Vagina (tissue), 2 donors: ENCODE data around the gene LYPD1. TPM values are rescaled to one million over a fixed set of nuclear protein-coding genes. Genes with fewer than 3 reads are reported as not detected.
A peak's percentile ranks its signal among the peaks of the same experiment; 100 is the strongest.

Experiments
- DNase-seq, 2 donors: peaks; one replicate each; pipeline ENCODE4 v3.0.0-alpha.2; 2017; ENCODE audit errors: extremely low spot score in 2 of 2
- H3K27ac ChIP-seq: fragments of 200-600 bp; sonication (generic); one replicate; pipeline ENCODE4 v1.5.1; 2019
- H3K27me3 ChIP-seq: fragments of 200-600 bp; sonication (generic); one replicate; pipeline ENCODE4 v1.5.1; 2019
- H3K36me3 ChIP-seq, 2 donors: fragments of 200-600 bp; sonication (generic); one replicate each; pipeline ENCODE4 v1.5.1; 2017 to 2019
- H3K4me1 ChIP-seq: fragments of 200-600 bp; sonication (generic); one replicate; pipeline ENCODE4 v1.5.1; 2019
- H3K4me3 ChIP-seq, 2 donors: fragments of 200-600 bp; sonication (generic); 1 replicate in 1 of 2; 2 replicates in 1 of 2; pipeline ENCODE4 v1.5.1; 2016 to 2019
- H3K9me3 ChIP-seq: fragments of 200-600 bp; sonication (generic); one replicate; pipeline ENCODE4 v1.5.1; 2019
- CTCF ChIP-seq, 3 experiments: fragments of 450-650 bp in 2 of 3; fragments of 200-600 bp in 1 of 3; sonication (generic) in 1 of 3; IDR thresholded peaks; one replicate each; pipeline ENCODE4 v1.5.1; 2017 to 2019; ENCODE audit warnings: antibody characterized with exemption in 3 of 3, mild to moderate bottlenecking in 2 of 3, moderate library complexity in 2 of 3
- POLR2A ChIP-seq, 2 donors: fragments of 450-650 bp; IDR thresholded peaks; one replicate each; pipeline ENCODE4 v1.6.1; 2017; ENCODE audit warnings: antibody characterized with exemption in 2 of 2, mild to moderate bottlenecking in 2 of 2, moderate library complexity in 2 of 2
- POLR2AphosphoS5 ChIP-seq, 2 donors: sonication (generic); formaldehyde crosslinking; IDR thresholded peaks; one replicate each; pipeline ENCODE4 v1.9.0; 2017; ENCODE audit warnings: antibody characterized with exemption in 2 of 2, mild to moderate bottlenecking in 2 of 2, low read depth in 1 of 2; ENCODE audit not compliant: insufficient read depth in 1 of 2
- intact Hi-C: fragments of 100-400 bp; cut with DNase I; formaldehyde crosslinking; loops from one replicate; pipeline ENCODE4 v1.15.1; 2023
- total RNA-seq: library from RNA; depleted of rRNA; stranded (reverse); fragments of >200 nt; gene quantifications from one replicate; pipeline ENCODE4 v1.2.3, GENCODE V29; 2016

Gene LYPD1
- total RNA-seq, 1 donor from 2014 or later = not detected

- no peaks in the 10 kb centered on the region for H3K9me3 ChIP-seq
- H3K4me1 ChIP-seq = no peaks in the 10 kb centered on the region
- no peak overlapping the region for H3K4me3 ChIP-seq
- intact Hi-C loops = no loop called here
- H3K27me3 ChIP-seq = no peaks in the 10 kb centered on the region
- DNase-seq = peak in 1 of 2 donors; percentile 72
- H3K27ac ChIP-seq = no peak overlapping the region
- TF ChIP-seq POLR2A (IDR thresholded peaks at IDR 0.05) (no peak), CTCF (IDR thresholded peaks at IDR 0.05) (no peak), POLR2AphosphoS5 (IDR thresholded peaks at IDR 0.05; ENCODE audit: insufficient read depth in 1 of 2, low read depth in 1 of 2) (no peak)
- H3K36me3 ChIP-seq = no peaks in the 10 kb centered on the region
Measured at GRCh38 chr2:132605236-132606180, 64.5 kb downstream of the LYPD1 start.

GRCh38 chr2:132604561-132604960 lies 65.4 kb downstream of the LYPD1 start:
- no peaks in the 10 kb centered on the region for H3K36me3 ChIP-seq

GRCh38 chr2:132599556-132599955 lies 70.4 kb downstream of the LYPD1 start:
- intact Hi-C loops = no loop called here
- peak in 1 of 2 donors; percentile 56 for DNase-seq

More at GRCh38 chr2:132604561-132604960, 65.4 kb downstream of the LYPD1 start:
- Histone ChIP-seq H3K9me3 (no peaks in the 10 kb centered on the region), H3K27ac (no peak overlapping the region), H3K27me3 (no peaks in the 10 kb centered on the region), H3K4me3 (no peak overlapping the region), H3K4me1 (no peaks in the 10 kb centered on the region)
- TF ChIP-seq POLR2A (IDR thresholded peaks at IDR 0.05) (no peak), CTCF (IDR thresholded peaks at IDR 0.05) (no peak), POLR2AphosphoS5 (IDR thresholded peaks at IDR 0.05; ENCODE audit: insufficient read depth in 1 of 2, low read depth in 1 of 2) (no peak)
- intact Hi-C loops = no loop called here
- peak in 1 of 2 donors; percentile 1 for DNase-seq

GRCh38 chr2:132598536-132598935 lies 71.5 kb downstream of the LYPD1 start:
- intact Hi-C loops = no loop called here
- DNase-seq = peak in 1 of 2 donors; percentile 25

More at GRCh38 chr2:132599556-132599955, 70.4 kb downstream of the LYPD1 start:
- Histone ChIP-seq H3K27me3 (no peaks in the 10 kb centered on the region), H3K4me3 (no peak overlapping the region), H3K27ac (no peak overlapping the region), H3K36me3 (no peaks in the 10 kb centered on the region), H3K4me1 (no peaks in the 10 kb centered on the region), H3K9me3 (no peaks in the 10 kb centered on the region)
- TF ChIP-seq CTCF (IDR thresholded peaks at IDR 0.05) (no peak), POLR2AphosphoS5 (IDR thresholded peaks at IDR 0.05; ENCODE audit: insufficient read depth in 1 of 2, low read depth in 1 of 2) (no peak), POLR2A (IDR thresholded peaks at IDR 0.05) (no peak)

More at GRCh38 chr2:132598536-132598935, 71.5 kb downstream of the LYPD1 start:
- Histone ChIP-seq H3K9me3 (no peaks in the 10 kb centered on the region), H3K4me1 (no peaks in the 10 kb centered on the region), H3K27ac (no peak overlapping the region), H3K27me3 (no peaks in the 10 kb centered on the region), H3K36me3 (no peaks in the 10 kb centered on the region), H3K4me3 (no peak overlapping the region)
- TF ChIP-seq CTCF (IDR thresholded peaks at IDR 0.05) (no peak), POLR2A (IDR thresholded peaks at IDR 0.05) (no peak), POLR2AphosphoS5 (IDR thresholded peaks at IDR 0.05; ENCODE audit: insufficient read depth in 1 of 2, low read depth in 1 of 2) (no peak)
